GM12878 (cell line): Measurements from ENCODE around the gene SCRT2.

Experiments
- EZH2 ChIP-seq: IDR thresholded peaks from 2 replicates; pipeline ENCODE4 v1.6.1; 2012; ENCODE audit warnings: low read depth, mild to moderate bottlenecking, control low read depth, inconsistent platforms, low read length, borderline replicate concordance; ENCODE audit not compliant: control insufficient read depth
- FOXK2 ChIP-seq: fragments of 450-650 bp; IDR thresholded peaks from 2 replicates; pipeline ENCODE4 v1.6.1; 2017; ENCODE audit warnings: mild to moderate bottlenecking, moderate library complexity
- GABPA ChIP-seq: IDR thresholded peaks from 2 replicates; pipeline ENCODE4 v1.6.1; 2014; ENCODE audit warnings: antibody characterized with exemption, low read depth, mild to moderate bottlenecking, inconsistent platforms

- TF ChIP-seq GABPA (no peak), EZH2 (no peak), FOXK2 (no peak)
These were observed 1.4 kb upstream of the SCRT2 start for GRCh38 chr20:676967-677366.
